Heart left ventricle (tissue), 13 donors: ENCODE measurements around the gene GRIN2C.

ENCODE experiments used
- POLR2A ChIP-seq, 2 donors: fragments of 450-650 bp; IDR thresholded peaks; one replicate each; pipeline ENCODE4 v1.6.1; 2017; ENCODE audit warnings: antibody characterized with exemption in 2 of 2, mild to moderate bottlenecking in 2 of 2, moderate library complexity in 2 of 2
- TF ChIP-seq, protein P1 (sequence below), 12 donors: fragments of 200-600 bp; sonication (generic) in 4 of 12; IDR thresholded peaks; one replicate each; pipeline versions ENCODE4 v1.5.0 to v1.8.0; 2018 to 2022; ENCODE audit warnings: antibody characterized with exemption in 12 of 12, mild to moderate bottlenecking in 5 of 12
- donor health status: ischemic (EF 13 %, LVEDD 7.1; RV severe dilation, severe dysfunction).
- donor health status: DM: no; HTN: yes; CAD: no.
- donor health status: DM: no; HTN: no; CAD: no.
- donor health status: ischemic (EF 25% LVEDD 6.9; RV normal size, moderate dysfunction).
- donor health status: ischemic (EF 25% LVEDD 5.7; RV mildly dilated, moderate dysfunction).
- donor health status: ischemic (EF 35%, LVEDD 5.7; RV mildly dilated, moderate dysfunction).
- donor health status: nonischemic (EF 11% LVEDD 7.7; RV severe dilation, severe dysfunction).
- donor health status: DM: yes; HTN: yes; CAD: no.
- donor health status: PGD.
- donor health status: ischemic (EF 29% LVEDD 5.4; RV normal size, mild dysfunction).
- donor health status: nonischemic (EF 23%, LVEDD 6.1; RV moderate dilation, normal function).

DNA sequence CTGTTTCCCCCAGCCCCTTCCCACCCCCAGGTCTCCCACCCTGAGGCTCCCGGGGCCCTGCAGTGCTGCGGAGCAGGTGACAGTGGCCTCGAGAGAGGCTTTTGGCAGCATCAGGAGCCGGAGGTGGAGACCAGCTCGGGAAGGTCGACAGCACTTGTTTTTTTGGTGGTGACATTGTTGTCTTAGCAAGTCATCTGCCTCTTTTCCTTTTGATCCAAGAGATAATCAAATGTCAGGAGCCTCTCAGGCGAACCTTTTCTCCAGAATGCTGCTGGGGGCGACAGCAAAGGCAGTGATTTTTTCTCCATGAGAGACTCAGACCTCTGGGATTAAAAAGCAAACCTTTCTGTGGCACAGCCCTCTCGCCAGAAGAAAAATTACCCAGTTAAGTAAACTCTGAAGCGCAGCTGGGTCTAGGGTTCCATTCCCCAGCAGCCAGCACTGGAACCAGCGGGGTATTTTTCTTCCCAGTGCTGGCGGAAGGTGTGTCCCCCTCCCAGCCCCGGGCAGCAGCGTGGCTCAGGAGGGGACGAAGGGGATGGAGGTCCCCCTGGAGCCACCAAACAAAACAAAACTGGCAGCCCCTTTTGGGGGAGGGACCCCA lies 37.2 kb downstream of the GRIN2C start:
- TF ChIP-seq, protein P1, sequence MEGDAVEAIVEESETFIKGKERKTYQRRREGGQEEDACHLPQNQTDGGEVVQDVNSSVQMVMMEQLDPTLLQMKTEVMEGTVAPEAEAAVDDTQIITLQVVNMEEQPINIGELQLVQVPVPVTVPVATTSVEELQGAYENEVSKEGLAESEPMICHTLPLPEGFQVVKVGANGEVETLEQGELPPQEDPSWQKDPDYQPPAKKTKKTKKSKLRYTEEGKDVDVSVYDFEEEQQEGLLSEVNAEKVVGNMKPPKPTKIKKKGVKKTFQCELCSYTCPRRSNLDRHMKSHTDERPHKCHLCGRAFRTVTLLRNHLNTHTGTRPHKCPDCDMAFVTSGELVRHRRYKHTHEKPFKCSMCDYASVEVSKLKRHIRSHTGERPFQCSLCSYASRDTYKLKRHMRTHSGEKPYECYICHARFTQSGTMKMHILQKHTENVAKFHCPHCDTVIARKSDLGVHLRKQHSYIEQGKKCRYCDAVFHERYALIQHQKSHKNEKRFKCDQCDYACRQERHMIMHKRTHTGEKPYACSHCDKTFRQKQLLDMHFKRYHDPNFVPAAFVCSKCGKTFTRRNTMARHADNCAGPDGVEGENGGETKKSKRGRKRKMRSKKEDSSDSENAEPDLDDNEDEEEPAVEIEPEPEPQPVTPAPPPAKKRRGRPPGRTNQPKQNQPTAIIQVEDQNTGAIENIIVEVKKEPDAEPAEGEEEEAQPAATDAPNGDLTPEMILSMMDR (IDR thresholded peaks at IDR 0.05) = no peak
- no peak for TF ChIP-seq POLR2A (IDR thresholded peaks at IDR 0.05)
